ENCODE results near the gene DIAPH2. TPM values are rescaled to one million over a fixed set of nuclear protein-coding genes. Genes with fewer than 3 reads are reported as not detected.

DIAPH2 gene
- polyA plus RNA-seq, 1 experiment = 3.1 TPM

- Histone ChIP-seq H3K36me3 (ENCODE audit: control insufficient read depth, insufficient read depth, low read length) (no peaks in the 10 kb centered on the region), H3K4me3 (ENCODE audit: low read depth, low read length) (no peak overlapping the region), H3K27me3 (ENCODE audit: control insufficient read depth, insufficient read depth, low read length) (no peaks in the 10 kb centered on the region)
- no peak for DNase-seq (ENCODE audit: low read depth)
- POLR2A ChIA-PET = no interaction called here
- no peak for TF ChIP-seq CTCF (IDR thresholded peaks at IDR 0.05; ENCODE audit: insufficient read depth, low read depth, low read length)
- CTCF ChIA-PET = interaction anchor here (0.6 kb wide), 1 partner anchor 352 kb away, joined by 3 read pairs; no protein-coding TSS in a partner anchor
These were observed 554.0 kb downstream of the DIAPH2 start for GRCh38 chrX:97238632-97239031.

GRCh38 chrX:97252111-97252510 is 567.5 kb downstream of the DIAPH2 start:
- Histone ChIP-seq H3K4me3 (ENCODE audit: low read depth, low read length) (no peak overlapping the region), H3K36me3 (ENCODE audit: control insufficient read depth, insufficient read depth, low read length) (no peaks in the 10 kb centered on the region), H3K27me3 (ENCODE audit: control insufficient read depth, insufficient read depth, low read length) (no peaks in the 10 kb centered on the region)
- no peak for DNase-seq (ENCODE audit: low read depth)
- ChIA-PET CTCF (no interaction called here), POLR2A (no interaction called here)
- no peak for TF ChIP-seq CTCF (IDR thresholded peaks at IDR 0.05; ENCODE audit: insufficient read depth, low read depth, low read length)

- TF ChIP-seq CTCF (IDR thresholded peaks at IDR 0.05; ENCODE audit: insufficient read depth, low read depth, low read length) = no peak
- ChIA-PET CTCF (interaction anchor here (0.5 kb wide), 1 partner anchor 31 kb away, joined by 3 read pairs; no protein-coding TSS in a partner anchor), POLR2A (no interaction called here)
- Histone ChIP-seq H3K27me3 (ENCODE audit: control insufficient read depth, insufficient read depth, low read length) (no peaks in the 10 kb centered on the region), H3K36me3 (ENCODE audit: control insufficient read depth, insufficient read depth, low read length) (no peaks in the 10 kb centered on the region), H3K4me3 (ENCODE audit: low read depth, low read length) (no peak overlapping the region)
- no peak for DNase-seq (ENCODE audit: low read depth)
These were observed 576.0 kb downstream of the DIAPH2 start for GRCh38 chrX:97260679-97261078.

- Histone ChIP-seq H3K4me3 (ENCODE audit: low read depth, low read length) (no peak overlapping the region), H3K36me3 (ENCODE audit: control insufficient read depth, insufficient read depth, low read length) (no peaks in the 10 kb centered on the region), H3K27me3 (ENCODE audit: control insufficient read depth, insufficient read depth, low read length) (no peaks in the 10 kb centered on the region)
- ChIA-PET CTCF (no interaction called here), POLR2A (no interaction called here)
- no peak for DNase-seq (ENCODE audit: low read depth)
- no peak for TF ChIP-seq CTCF (IDR thresholded peaks at IDR 0.05; ENCODE audit: insufficient read depth, low read depth, low read length)
These were observed 581.9 kb downstream of the DIAPH2 start for GRCh38 chrX:97266406-97267121.

GRCh38 chrX:97267396-97268181 is 582.9 kb downstream of the DIAPH2 start:
- no peak for TF ChIP-seq CTCF (IDR thresholded peaks at IDR 0.05; ENCODE audit: insufficient read depth, low read depth, low read length)
- DNase-seq (ENCODE audit: low read depth) = no peak
- CTCF ChIA-PET = no interaction called here
- Histone ChIP-seq H3K36me3 (ENCODE audit: control insufficient read depth, insufficient read depth, low read length) (no peaks in the 10 kb centered on the region), H3K27me3 (ENCODE audit: control insufficient read depth, insufficient read depth, low read length) (no peaks in the 10 kb centered on the region), H3K4me3 (ENCODE audit: low read depth, low read length) (no peak overlapping the region)
- POLR2A ChIA-PET = no interaction called here
